Stimulated activated naive CD8-positive, alpha-beta T cell treated with anti-CD3 and anti-CD28 coated beads, Interleukin-15, Interleukin-2, amounts not matched to agents 100 U/mL and 50 U/mL, for 24 hours (primary cell): ENCODE measurements around the gene ABHD17A.
A peak's percentile ranks its signal among the peaks of the same experiment; 100 is the strongest.
"Not testable (repeated sequence)": the region's sequence is repeated elsewhere in the genome, so short reads cannot be mapped to it uniquely, and the experiment has no call there.

Experiments
- ATAC-seq: fragments of 150-1000 bp; cut with Tn5 transposase; one replicate; pipeline ENCODE4 v1.10.0; 2021
- DNase-seq: peaks from one replicate; pipeline ENCODE4 v3.0.0; 2021

The ABHD17A gene

GRCh38 chr19:1910177-1910576 is 24.9 kb upstream of the ABHD17A start:
- DNase-seq: no peak
- no peak for ATAC-seq

- ATAC-seq (no peak), DNase-seq (no peak)
Observed at GRCh38 chr19:1909761-1910080, 24.4 kb upstream of the ABHD17A start.

GRCh38 chr19:1908364-1908678 is 23.0 kb upstream of the ABHD17A start:
- ATAC-seq (no peak), DNase-seq (no peak)

GRCh38 chr19:1907563-1908363 is 22.5 kb upstream of the ABHD17A start:
- ATAC-seq: no peak
- no peak for DNase-seq

- ATAC-seq: no peak
- DNase-seq: no peak
Observed at GRCh38 chr19:1906985-1907562, 21.8 kb upstream of the ABHD17A start.

- ATAC-seq (no peak), DNase-seq (no peak)
Observed at GRCh38 chr19:1905863-1906375, 20.6 kb upstream of the ABHD17A start.

- ATAC-seq (peak; percentile 98), DNase-seq (peak; percentile 99)
Observed at GRCh38 chr19:1905110-1905862, 20.0 kb upstream of the ABHD17A start, which contains the start of the genes ADAT3 and SCAMP4. Gene ADAT3 (plus strand): TSS chr19:1905399. CDS start chr19:1912048, 6,649 bp downstream. Gene SCAMP4 (plus strand): TSS chr19:1905399. CDS start chr19:1915020, 9,621 bp downstream.

- DNase-seq: no peak
- no peak for ATAC-seq
Observed at GRCh38 chr19:1904860-1905109, 19.5 kb upstream of the ABHD17A start.

GRCh38 chr19:1902923-1903322 is 17.6 kb upstream of the ABHD17A start:
- ATAC-seq: no peak
- no peak for DNase-seq

GRCh38 chr19:1901940-1902404 is 16.7 kb upstream of the ABHD17A start:
- DNase-seq: no peak
- no peak for ATAC-seq

GRCh38 chr19:1896508-1896907 is 11.2 kb upstream of the ABHD17A start:
- no peak for DNase-seq
- no peak for ATAC-seq

GRCh38 chr19:1893791-1894190 is 8.5 kb upstream of the ABHD17A start:
- DNase-seq (no peak), ATAC-seq (no peak)

GRCh38 chr19:1889907-1890306 is 4.6 kb upstream of the ABHD17A start:
- ATAC-seq (no peak), DNase-seq (no peak)

- ATAC-seq (no peak), DNase-seq (no peak)
Observed at GRCh38 chr19:1888385-1888784, 3.1 kb upstream of the ABHD17A start.

- DNase-seq, ATAC-seq: not testable (repeated sequence)
Observed at GRCh38 chr19:1886360-1886759, 1.1 kb upstream of the ABHD17A start.

- ATAC-seq: peak; percentile 1
Observed at GRCh38 chr19:1884719-1885334, 469 bp downstream of the ABHD17A start.

GRCh38 chr19:1884291-1884718 is 991 bp downstream of the ABHD17A start:
- DNase-seq (peak; percentile 46), ATAC-seq (no peak)

More at GRCh38 chr19:1884719-1885334, 469 bp downstream of the ABHD17A start:
- DNase-seq: no peak

GRCh38 chr19:1883784-1884183 is 1.5 kb downstream of the ABHD17A start:
- DNase-seq (no peak), ATAC-seq (peak; percentile 6)

- no peak for DNase-seq
- ATAC-seq: no peak
Observed at GRCh38 chr19:1882786-1883692, 2.3 kb downstream of the ABHD17A start.

- ATAC-seq (peak; percentile 47), DNase-seq (peak; percentile 76)
Observed at GRCh38 chr19:1882089-1882785, 3.1 kb downstream of the ABHD17A start.
